SK-N-SH treated with all-trans-retinoic acid at 6 μM for 48 hours (cell line): Measurements from ENCODE around the gene CYP19A1.

Experiments
- ATAC-seq: fragments of 200-7000 bp; cut with Tn5 transposase; 3 replicates; pipeline ENCODE4 v1.9.1; 2020; ENCODE audit warnings: mild to moderate bottlenecking, moderate library complexity
- ARNTL ChIP-seq: fragments of 450-650 bp; formaldehyde crosslinking; IDR thresholded peaks from 2 replicates; pipeline ENCODE4 v1.5.0; 2020; ENCODE audit warnings: low read depth, mild to moderate bottlenecking, moderate library complexity, borderline replicate concordance
- BACH2 ChIP-seq: fragments of 250-450 bp; sonication (Bioruptor Pico); IDR thresholded peaks from 2 replicates; pipeline ENCODE4 v1.9.0; 2021; ENCODE audit warnings: mild to moderate bottlenecking, borderline replicate concordance
- CREB5 ChIP-seq: fragments of 250-450 bp; sonication (Bioruptor Pico); IDR thresholded peaks from 2 replicates; pipeline ENCODE4 v1.5.1; 2020; ENCODE audit warnings: low read depth, mild to moderate bottlenecking, moderate library complexity
- CSDC2 ChIP-seq: fragments of 250-450 bp; sonication (Bioruptor Pico); IDR thresholded peaks from 2 replicates; pipeline ENCODE4 v1.5.0; 2020; ENCODE audit warnings: mild to moderate bottlenecking, moderate library complexity
- CSRNP3 ChIP-seq: fragments of 250-450 bp; sonication (Bioruptor Pico); IDR thresholded peaks from 2 replicates; pipeline ENCODE4 v1.5.1; 2021; ENCODE audit warnings: mild to moderate bottlenecking, moderate library complexity
- ESRRG ChIP-seq: fragments of 250-450 bp; sonication (Bioruptor Pico); IDR thresholded peaks from 2 replicates; pipeline ENCODE4 v1.6.1; 2021; ENCODE audit warnings: mild to moderate bottlenecking
- GLIS3 ChIP-seq: fragments of 250-450 bp; sonication (Bioruptor Pico); IDR thresholded peaks from 2 replicates; pipeline ENCODE4 v1.5.0; 2020; ENCODE audit warnings: mild to moderate bottlenecking, moderate library complexity
- OSR1 ChIP-seq: fragments of 250-450 bp; sonication (Bioruptor Pico); IDR thresholded peaks from 2 replicates; pipeline ENCODE4 v1.8.0; 2022; ENCODE audit warnings: moderate library complexity, mild to moderate bottlenecking, inconsistent platforms
- PATZ1 ChIP-seq: fragments of 250-450 bp; sonication (Bioruptor Pico); IDR thresholded peaks from 2 replicates; pipeline ENCODE4 v1.8.0; 2020; ENCODE audit warnings: mild to moderate bottlenecking, moderate library complexity, borderline replicate concordance
- POU6F1 ChIP-seq: fragments of 250-450 bp; sonication (Bioruptor Pico); IDR thresholded peaks from 2 replicates; pipeline ENCODE4 v1.8.0; 2021; ENCODE audit warnings: low read depth, mild to moderate bottlenecking, moderate library complexity, borderline replicate concordance
- PPARA ChIP-seq: fragments of 250-450 bp; sonication (Bioruptor Pico); IDR thresholded peaks from 2 replicates; pipeline ENCODE4 v1.5.0; 2020; ENCODE audit warnings: mild to moderate bottlenecking, borderline replicate concordance
- SNAI2 ChIP-seq: fragments of 250-450 bp; sonication (Bioruptor Pico); IDR thresholded peaks from 2 replicates; pipeline ENCODE4 v1.5.0; 2020; ENCODE audit warnings: mild to moderate bottlenecking, moderate library complexity
- TCF4 ChIP-seq: fragments of 250-450 bp; sonication (Bioruptor Pico); IDR thresholded peaks from 2 replicates; pipeline ENCODE4 v1.8.0; 2021; ENCODE audit warnings: mild to moderate bottlenecking, moderate library complexity, borderline replicate concordance
- TOX ChIP-seq: fragments of 250-450 bp; sonication (Bioruptor Pico); IDR thresholded peaks from 2 replicates; pipeline ENCODE4 v1.8.0; 2021; ENCODE audit warnings: mild to moderate bottlenecking, moderate library complexity, borderline replicate concordance
- TSHZ2 ChIP-seq: fragments of 250-450 bp; sonication (Bioruptor Pico); IDR thresholded peaks from 2 replicates; pipeline ENCODE4 v1.5.0; 2020; ENCODE audit warnings: mild to moderate bottlenecking, moderate library complexity
- ZFP3 ChIP-seq: fragments of 250-450 bp; sonication (Bioruptor Pico); IDR thresholded peaks from 2 replicates; pipeline ENCODE4 v1.5.0; 2020; ENCODE audit warnings: mild to moderate bottlenecking, moderate library complexity
- ZNF70 ChIP-seq: fragments of 450-650 bp; formaldehyde crosslinking; IDR thresholded peaks from 2 replicates; pipeline ENCODE4 v1.5.0; 2020; ENCODE audit warnings: mild to moderate bottlenecking, moderate library complexity
- ZNF8 ChIP-seq: fragments of 450-650 bp; formaldehyde crosslinking; IDR thresholded peaks from 2 replicates; pipeline ENCODE4 v1.5.0; 2020; ENCODE audit warnings: mild to moderate bottlenecking, moderate library complexity

Gene CYP19A1

GRCh38 chr15:51335538-51336410, 2.6 kb downstream of the CYP19A1 start:
- TF ChIP-seq POU6F1 (CRISPR knock-in tag), result no peak
- no peak for TF ChIP-seq ZFP3 (CRISPR knock-in tag)
- no peak for TF ChIP-seq ARNTL (CRISPR knock-in tag)
- TF ChIP-seq TSHZ2 (CRISPR knock-in tag), result no peak
- no peak for TF ChIP-seq GLIS3
- TF ChIP-seq TCF4 (CRISPR knock-in tag), result no peak
- TF ChIP-seq SNAI2, result no peak
- TF ChIP-seq OSR1, result no peak
- no peak for TF ChIP-seq ZNF70 (CRISPR knock-in tag)
- no peak for TF ChIP-seq PATZ1
- TF ChIP-seq CSDC2, result no peak
- no peak for TF ChIP-seq BACH2 (CRISPR knock-in tag)
- no peak for TF ChIP-seq ESRRG (CRISPR knock-in tag)
- no peak for TF ChIP-seq CREB5
- TF ChIP-seq PPARA (CRISPR knock-in tag), result no peak
- no peak for TF ChIP-seq TOX (CRISPR knock-in tag)
- ATAC-seq, result no peak; the same call in 2 of the 3 replicates

GRCh38 chr15:51335087-51335486, 3.3 kb downstream of the CYP19A1 start:
- ATAC-seq, result no peak
- TF ChIP-seq PATZ1, result no peak
- TF ChIP-seq PPARA (CRISPR knock-in tag), result no peak
- no peak for TF ChIP-seq TOX (CRISPR knock-in tag)
- TF ChIP-seq ZFP3 (CRISPR knock-in tag), result no peak
- no peak for TF ChIP-seq CSRNP3 (CRISPR knock-in tag)
- no peak for TF ChIP-seq ZNF8
- no peak for TF ChIP-seq CREB5
- TF ChIP-seq POU6F1 (CRISPR knock-in tag), result no peak
- no peak for TF ChIP-seq TSHZ2 (CRISPR knock-in tag)
